ELR (cell line): ENCODE data around the gene DLL3.

Experiments
- DNase-seq: peaks from one replicate; pipeline ENCODE4 v3.0.0-alpha.2; 2015; ENCODE audit warnings: low read depth

The DLL3 gene

DNA sequence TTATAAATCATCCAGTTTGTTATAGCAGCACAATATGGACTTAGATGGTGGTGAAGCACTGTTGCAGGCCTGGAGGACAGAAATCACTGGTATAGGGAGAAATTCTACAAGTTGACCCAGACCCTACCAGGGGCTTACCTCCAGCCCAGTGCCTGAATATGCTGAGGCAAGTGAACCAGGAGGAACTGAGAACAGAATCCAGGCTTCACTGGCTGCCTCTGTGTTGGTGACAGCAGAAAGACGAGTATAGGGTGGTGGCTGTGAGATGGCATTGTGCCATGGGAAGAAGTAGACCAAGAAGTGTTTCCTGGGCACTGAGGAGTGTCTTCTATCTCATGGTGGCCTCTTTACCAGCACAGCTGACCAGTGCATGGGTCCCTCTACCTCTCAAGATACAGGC, 57.1 kb downstream of the DLL3 start:
- DNase-seq: no peak
